Right renal cortex interstitium (tissue), 3 donors: ENCODE data around the gene ZNF674. TPM values are rescaled to one million over a fixed set of nuclear protein-coding genes. Genes with fewer than 3 reads are reported as not detected.

ENCODE experiments used
- DNase-seq, 3 donors: peaks; one replicate each; pipeline ENCODE4 v3.0.0-alpha.2; 2013; ENCODE audit warnings: low read depth in 3 of 3, low spot score in 2 of 3
- polyA plus RNA-seq, 3 donors: library from polyadenylated mRNA; unstranded; fragments of 120-200 nt; gene quantifications; one replicate each; pipeline ENCODE4 v1.2.1, GENCODE V29; 2013; ENCODE audit not compliant: insufficient read length in 3 of 3

Gene ZNF674
- 1 to 10 TPM; 6.1 to 6.3 (median 6.2) TPM for polyA plus RNA-seq

DNA sequence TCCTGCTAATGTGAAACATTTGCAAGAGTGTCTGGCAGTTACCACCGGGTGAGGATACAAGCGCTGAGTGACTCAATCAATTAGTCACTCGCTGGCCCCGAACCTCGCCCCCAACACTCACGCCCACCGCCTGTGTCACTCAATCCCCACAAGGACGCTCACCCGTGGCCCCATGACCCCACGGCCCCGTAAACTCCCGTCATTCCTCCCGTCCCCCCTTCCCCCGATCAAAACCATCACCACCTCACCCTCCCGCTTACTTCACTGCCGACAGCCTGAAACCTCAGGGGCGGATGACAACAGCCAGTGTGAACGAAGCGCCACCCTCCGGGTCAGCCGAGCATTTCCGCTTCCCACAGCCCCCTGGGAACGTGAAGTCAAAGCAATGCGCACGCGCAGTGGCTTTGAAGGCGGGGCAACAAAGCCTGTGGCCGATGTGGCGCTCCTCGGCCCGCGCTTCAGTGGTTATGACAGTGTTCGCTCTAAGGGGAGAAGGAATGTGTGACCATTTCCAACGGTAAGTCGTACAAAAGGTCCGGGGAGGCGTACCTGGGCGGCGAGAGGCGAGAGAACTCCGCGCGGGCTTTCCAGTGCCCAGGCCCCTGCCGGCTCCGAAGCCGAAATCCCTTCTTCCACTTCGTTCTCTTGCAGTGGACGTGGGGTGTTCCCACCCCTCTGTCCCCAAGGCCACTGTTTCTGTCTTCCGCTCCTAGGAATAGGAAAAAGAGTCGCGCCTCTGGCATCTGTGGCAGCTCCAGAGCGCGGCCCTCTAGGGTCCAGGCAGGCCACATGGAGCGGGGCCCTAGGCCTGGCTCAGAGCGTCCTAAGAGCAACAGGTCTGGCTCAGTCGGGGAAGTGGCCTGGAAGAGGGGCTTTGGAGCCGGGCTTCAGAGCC is at the start of gene ZNF674:
Gene ZNF674 (minus strand): TSS at position 311 of the 895 bp plus-strand sequence. CDS start 3,334 bp downstream, outside the sequence.
- DNase-seq: peak; percentile 80 to 82 (median 80)

DNA sequence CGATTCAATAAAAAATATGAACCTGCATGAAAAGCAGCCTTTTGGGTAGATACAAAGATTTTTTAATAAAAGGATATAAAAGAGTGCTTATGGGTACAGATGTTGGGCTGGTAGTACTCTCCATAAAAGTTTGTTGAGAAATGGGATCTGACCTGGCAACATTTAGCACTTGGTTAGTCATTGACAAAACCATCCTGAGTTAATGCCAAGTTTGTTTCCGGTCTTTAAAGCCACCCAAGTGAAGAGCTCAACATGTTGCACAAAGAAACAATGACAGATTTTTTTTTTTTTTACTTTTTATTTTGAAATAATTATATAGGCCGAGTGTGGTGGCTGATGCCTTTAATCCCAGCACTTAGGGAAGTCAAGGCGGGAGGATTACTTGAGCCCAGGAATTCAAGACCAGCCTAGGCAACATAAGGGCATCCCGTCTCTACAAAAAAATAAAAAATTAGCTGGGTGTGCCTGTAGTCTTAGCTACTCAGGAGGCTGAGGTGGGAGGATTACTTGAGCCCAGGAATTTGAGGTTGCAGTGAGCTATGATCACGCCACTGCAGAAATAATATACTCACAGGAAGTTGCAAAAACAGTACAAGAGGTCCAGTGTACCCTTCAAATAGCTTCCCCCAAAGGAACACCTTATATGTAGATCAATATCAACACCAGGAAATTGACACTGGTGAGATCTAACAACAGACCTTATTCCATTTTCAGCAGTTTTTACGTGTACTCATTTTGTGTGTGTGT is 44.9 kb upstream of the ZNF674 start:
- DNase-seq: no peak

DNA sequence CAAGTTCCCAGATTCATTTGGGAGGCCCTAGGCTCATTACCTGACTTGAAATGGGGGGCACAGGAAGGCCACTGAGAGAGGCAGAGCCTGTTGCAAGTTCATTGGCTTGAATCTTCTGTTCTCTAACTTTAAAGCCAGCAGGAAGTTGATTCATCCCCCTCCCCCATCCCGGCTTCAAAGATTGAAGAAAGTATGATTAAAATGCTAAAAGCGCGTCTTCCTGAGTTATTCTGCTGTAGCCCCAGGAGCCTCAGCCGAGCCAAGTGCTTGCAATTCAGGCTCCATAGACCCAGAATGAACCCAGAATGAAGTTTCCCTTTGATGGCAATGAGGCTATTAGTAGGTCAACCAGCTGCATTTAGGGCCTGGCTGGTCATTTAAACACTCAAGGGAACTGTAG is 43.0 kb upstream of the ZNF674 start:
- DNase-seq: no peak

DNA sequence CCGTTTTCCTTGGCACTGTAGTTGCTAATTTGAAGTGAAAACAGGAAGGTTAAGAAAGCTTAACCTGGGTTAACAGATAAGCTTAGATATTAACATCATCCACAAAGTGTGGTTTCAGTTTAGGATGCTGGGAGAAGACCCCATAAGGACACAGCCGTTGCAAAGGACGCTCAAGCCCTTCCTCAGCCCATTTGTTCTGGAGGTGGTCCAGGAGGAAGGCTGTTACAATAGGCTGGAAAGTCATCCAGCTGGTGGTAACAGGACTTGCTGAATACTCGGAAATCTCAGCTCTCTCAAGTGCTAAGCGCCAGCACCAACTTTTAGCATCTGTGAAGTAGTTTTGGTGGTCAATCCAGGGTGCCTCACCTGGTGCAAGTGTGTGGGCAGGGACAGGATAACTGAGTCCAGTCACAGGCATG is 42.5 kb upstream of the ZNF674 start:
- no peak for DNase-seq

DNA sequence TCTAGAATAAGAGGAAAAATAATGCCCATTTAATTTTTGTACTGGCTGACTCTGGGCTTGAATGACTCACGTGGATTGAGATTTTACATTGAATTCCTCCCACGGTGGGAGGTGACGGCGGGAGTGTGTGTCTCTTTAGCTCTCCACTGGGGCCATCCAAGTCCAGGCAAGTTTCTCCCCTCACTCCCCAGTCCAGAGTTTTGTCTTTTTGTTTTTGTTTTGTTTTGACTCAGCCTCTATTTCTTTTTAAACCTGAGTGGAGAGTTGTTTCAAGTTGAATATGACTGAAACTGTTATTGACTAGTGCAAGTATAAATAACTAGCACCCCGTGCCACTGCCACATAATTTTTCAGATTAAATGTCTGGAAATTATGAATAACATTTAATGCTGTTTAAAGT is 41.9 kb upstream of the ZNF674 start:
- no peak for DNase-seq

DNA sequence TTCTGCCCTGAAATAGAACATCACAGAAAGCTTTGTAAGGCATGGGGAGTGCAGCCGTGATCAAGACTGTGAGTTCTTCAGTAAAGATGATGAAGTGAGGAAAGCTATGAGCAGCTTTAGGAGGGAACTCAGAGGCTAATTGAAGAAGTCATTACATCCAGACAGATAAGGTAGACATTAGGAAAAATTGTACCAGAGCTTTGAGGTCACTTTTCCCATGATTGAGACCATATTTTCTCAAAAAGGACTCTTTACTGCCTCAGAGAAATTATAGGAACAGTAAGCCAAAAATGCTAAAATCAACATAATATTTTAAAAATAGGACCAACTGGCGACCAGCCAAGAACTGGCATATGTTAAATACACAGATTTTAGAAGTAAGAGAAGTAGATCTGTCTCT is 39.5 kb upstream of the ZNF674 start:
- DNase-seq: no peak

DNA sequence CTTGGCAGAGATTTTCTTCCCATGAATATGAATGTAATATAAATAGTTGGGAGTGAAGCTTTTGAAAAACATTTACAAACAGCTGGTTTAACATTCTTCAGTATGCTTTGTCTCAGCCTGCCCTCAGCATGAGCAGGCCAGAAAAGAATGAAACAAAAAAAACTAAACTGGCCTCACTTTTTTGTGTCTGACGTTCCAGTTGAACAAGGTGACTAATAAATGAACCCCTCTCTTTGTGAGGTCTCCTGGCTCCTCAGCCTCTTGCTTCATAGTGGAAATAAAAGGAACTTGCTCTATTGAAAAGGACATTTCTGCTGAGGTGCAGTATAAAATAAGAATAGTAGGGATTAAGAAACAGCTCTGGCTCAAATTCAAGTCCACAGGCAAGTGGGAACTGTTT is 37.7 kb upstream of the ZNF674 start:
- no peak for DNase-seq

DNA sequence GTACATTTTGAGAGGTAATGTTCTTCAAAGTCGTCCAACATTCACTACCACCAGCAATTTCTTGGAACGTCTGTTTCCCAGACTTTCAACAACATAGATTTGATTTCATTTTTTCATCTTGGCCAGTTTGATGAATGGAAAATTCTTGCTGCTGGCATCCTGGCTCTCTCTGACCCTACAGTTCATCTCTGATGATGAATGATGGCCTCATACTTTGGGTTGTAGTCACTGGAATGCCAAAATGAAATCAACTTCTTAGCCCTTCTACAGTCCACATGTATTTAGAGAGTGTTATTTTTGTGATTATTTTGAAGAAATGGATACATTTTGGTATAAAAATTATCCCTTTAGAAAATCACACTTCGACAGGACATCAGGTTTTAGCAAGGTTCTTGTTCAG is 37.1 kb upstream of the ZNF674 start:
- no peak for DNase-seq

DNA sequence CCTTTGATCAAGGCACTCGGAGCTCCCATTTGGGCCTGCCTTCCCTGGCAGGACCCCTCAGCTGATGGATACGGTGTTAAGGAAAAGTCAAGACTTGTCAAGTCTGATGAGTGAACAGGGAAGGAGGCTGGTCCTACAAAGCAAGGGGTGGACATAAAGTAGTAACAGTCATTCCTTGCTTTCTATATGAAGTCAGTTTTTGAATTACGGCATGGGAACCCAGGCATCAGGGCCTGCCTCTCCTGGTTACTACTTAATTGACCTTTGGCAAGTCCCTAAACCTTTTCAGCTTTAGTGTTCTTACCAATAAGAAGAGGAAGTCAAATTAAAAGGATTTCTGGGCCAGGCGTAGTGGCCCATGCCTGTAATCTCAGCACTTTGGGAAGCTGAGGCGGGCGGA is 35.4 kb upstream of the ZNF674 start:
- no peak for DNase-seq

DNA sequence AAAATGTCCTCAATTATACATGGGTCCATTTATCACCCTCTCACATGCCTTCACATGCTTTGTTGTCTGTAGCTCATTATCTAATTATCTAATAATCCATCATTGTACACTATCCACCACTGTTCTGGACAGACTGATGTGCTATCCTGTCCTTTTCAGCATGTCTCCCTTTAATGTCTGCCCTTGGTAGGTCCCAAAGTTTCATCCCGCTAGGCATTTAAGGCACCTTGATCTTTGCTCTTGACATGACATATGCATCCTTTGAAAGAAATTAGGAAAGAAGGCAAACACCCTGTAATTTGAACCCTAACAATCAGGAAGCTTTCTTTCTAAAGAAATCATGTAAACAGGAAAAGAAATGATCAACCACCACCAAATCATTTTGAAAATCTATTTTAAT is 34.0 kb upstream of the ZNF674 start:
- no peak for DNase-seq

DNA sequence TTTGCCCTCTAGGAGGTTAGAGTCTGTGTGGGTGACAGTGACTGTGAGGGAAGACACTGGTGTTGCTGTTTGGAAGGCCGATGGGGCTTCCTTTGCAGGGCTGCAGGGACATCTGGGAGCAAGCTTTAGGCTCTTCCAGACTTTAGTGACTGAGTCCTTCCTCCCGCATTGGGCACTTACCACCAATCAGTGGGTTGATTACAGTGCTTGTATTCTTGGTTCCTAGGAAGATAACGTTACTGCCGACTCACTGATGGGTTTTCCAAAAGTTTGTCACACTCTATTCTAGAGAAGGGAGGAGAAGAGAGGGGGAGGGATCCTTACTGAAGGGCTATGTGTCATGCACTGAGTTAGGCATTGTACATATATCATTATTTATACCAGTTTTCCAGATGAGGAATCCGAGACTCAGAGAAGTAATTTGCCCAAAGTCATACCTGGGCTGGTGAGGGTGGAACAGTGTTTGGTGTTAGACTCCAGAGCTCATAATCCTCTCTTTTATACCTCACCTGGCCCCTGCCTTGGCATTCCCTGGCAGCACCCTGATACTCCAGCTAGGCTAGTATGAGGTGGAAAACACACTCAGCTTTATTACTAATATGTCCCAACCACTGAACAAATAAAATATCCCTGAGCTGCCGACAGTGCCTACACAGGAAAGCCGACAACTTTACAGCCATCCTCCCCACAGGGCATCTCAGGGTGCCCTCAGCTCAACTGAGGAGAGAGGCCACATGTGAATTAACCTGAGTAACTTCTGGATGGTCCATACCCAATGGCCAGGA is 32.2 kb upstream of the ZNF674 start:
- DNase-seq: no peak

DNA sequence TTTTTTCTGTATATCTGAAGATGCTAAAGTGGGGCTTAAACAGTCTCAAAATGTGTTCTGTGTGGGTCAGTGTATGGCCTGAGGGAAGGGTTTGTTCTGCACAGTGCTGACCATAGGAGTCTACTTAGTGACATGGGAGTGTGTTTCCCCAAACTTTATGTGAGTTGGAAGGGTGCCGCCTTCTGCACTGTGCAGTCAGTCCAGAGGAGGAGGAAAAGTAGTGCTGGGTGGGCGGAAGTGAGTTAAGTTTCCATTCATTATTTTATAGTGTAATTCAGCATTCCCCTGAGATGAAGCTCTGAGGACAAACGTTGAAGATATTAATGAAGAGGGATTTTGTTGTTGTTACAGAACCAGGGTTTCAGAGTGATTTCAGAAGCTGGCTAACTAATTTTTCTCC is 31.2 kb upstream of the ZNF674 start:
- no peak for DNase-seq

DNA sequence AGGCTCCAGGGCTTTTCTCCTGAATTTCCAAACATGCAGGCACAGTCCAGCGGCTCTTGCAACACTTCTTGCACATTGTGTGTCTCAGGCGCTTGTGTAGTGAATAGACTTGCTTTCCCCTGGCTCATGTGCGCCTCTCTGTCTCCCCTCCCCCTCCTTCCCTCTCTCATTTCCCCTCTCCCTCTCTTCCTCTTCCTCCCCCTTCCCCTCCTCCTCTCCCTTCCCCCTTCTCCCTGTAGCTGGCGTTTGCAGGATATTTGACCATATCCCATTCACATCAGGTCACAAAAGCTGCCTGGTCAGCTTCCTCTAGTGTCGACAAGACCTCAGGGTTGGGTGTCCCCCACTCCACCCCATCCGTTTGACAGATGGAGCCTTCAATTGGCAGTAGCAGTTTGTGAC is 30.8 kb upstream of the ZNF674 start:
- no peak for DNase-seq

DNA sequence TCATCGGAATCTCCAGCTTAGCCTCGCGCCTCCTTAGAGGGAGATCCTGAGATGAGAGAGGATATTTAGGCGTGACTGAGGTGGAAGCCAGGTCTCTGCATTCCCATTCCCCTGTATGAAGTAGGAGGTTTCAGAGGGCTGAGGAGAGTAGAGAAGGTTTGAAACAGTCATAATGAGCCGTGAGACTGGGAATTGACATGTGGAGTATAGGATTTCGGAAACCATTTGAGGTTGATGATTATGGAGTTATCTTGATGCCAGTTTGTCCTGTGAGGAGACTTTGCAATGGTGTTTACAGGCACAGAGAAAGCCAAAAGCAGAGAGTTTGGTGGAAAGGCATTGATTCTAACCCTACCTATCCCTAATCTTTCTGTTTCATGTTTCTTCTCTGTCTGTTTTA is 30.4 kb upstream of the ZNF674 start:
- no peak for DNase-seq

DNA sequence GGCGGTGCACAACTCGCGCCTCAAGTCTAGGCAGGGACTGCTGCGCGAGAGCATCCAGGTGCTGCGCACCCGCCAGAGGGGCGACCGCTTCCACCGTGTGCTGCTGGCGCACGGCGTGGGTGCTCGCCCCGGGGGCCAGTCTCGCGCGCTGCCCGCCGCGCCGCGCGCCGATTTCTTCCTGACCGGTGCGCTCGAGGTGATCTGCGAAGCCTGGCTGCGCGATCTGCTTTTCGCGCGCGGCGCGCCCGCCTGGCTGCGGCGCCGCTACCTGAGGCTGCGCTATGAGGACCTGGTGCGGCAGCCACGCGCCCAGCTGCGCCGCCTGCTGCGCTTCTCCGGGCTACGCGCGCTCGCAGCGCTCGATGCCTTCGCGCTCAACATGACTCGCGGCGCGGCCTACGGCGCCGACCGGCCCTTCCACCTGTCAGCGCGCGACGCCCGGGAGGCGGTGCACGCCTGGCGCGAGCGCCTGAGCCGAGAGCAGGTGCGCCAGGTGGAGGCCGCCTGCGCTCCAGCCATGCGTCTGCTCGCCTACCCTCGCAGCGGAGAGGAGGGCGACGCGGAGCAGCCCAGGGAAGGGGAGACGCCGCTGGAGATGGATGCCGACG is 29.7 kb upstream of the ZNF674 start:
- no peak for DNase-seq

DNA sequence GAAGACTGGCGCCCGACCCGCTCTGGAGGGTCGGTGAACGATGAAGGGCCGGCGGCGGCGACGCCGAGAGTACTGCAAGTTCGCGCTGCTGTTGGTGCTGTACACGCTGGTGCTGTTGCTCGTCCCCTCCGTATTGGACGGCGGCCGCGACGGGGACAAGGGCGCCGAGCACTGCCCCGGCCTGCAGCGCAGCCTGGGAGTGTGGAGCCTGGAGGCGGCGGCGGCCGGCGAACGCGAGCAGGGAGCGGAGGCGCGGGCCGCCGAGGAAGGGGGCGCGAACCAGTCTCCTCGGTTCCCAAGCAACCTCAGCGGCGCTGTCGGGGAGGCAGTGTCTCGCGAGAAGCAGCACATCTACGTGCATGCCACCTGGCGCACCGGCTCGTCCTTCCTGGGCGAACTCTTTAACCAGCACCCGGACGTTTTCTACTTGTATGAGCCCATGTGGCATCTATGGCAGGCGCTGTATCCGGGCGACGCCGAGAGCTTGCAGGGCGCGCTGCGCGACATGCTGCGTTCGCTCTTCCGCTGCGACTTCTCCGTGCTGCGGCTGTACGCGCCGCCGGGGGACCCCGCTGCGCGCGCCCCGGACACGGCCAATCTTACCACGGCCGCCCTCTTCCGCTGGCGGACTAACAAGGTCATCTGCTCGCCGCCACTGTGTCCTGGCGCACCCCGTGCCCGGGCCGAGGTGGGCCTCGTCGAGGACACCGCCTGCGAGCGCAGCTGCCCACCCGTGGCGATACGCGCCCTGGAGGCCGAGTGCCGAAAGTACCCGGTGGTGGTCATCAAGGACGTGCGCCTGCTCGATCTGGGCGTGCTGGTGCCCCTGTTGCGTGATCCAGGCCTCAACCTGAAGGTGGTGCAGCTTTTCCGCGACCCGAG is 28.9 kb upstream of the ZNF674 start:
- DNase-seq: no peak

DNA sequence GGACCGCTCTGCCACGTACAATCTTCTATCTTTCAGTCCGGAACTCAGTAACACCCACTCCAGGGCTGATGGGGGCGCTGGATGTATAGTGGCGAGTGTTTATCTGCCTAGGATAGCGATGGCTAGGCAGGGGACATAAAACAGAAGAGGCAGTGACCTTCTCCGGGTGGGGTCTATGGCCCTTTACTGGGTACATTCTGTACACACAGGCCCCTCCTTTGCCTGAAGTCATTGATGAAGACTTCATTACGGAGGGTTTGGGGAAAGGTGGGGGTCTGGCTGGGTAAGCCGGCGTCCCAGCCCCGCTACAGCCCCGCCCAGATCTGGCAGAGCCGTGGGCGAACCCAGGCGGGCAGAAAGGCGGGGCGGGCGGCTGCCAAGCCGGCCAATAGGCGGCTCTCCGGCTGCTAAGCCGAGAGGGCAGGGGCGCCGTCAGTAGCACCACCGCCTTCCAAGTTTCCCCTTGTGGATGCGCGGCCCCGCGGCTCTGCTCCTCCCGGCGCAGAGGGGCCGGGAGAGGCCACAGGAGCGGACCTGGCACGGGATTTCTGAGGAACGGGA is 28.2 kb upstream of the ZNF674 start, which contains the start of gene CHST7:
Gene CHST7 (plus strand): TSS at position 435 of the 561 bp plus-strand sequence. CDS start 167 bp downstream, outside the sequence.
- DNase-seq: no peak

DNA sequence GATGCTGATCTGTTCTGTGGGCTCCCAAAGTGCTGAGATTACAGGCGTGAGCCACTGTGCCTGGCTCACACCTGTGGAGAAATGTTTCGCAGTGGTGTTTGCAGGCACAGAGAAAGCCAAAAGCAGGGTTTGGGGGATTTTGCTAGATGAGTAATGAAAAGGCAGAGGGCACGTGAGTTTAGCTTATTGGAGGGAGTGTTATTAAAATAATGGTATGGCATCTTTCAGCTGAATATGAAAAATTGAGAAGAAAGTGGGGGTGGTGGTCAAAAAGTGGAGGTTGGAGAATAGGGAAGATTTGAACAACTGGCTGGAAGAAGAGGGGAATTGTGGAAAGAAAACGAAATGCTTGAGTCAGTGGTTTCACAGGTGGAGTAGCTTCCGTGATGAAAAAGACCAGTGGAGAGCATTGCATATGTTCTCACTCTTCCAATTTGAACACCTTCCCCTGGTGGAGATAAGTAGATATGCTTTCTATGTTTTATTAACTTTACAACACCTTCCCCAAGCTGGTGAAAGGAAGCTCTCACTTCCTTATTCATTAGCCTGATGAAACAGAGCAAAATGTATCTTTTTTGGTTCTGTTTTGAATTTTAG is 27.2 kb upstream of the ZNF674 start:
- no peak for DNase-seq
